ENCODE measurements around the gene PROKR1. TPM values are rescaled to one million over a fixed set of nuclear protein-coding genes. Genes with fewer than 3 reads are reported as not detected.
"Not testable (repeated sequence)": the region's sequence is repeated elsewhere in the genome, so short reads cannot be mapped to it uniquely, and the experiment has no call there.

The PROKR1 gene
- not detected for total RNA-seq

DNA sequence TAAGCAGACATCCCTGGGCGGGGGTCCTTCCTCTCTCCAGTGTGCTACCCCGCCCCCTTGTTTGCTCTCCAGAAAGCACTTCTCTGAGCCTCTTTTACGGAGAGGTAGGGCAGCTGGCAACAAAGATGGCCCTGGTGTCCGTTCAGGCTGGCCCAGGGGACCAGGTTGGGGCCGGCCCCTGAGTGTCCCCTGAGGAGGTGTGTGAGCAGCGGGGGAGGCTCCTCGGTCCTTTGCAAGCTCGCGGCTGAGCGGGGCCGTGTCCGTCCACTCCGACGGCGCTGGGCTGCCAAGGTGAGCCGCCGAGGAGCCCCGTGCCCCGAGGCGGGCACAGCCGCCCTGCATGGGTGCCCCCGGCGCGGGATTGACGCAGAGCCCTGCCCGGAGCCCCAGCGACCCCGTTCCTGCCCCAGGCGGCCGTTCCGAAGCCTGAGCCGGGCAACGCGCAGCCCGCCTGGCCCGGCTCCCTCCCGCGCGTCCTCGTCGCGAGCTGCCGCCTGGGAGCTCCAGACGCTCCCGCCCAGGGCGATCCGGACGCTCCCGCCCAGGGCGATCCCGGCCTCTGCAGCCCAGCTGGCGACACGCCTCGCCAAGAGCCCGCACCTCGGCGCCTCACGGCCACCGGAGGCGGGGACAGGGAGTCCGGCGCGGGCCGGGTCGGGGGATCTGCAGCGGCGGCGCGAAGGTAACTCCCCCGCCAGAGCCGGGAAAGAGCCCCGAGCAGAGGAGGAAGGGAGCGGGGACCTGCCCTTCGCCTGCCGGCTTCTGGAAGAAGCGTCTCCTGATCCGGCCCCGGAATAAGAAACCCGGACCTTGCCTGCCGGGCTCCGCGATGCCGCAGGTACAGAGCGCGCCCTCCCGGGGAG, at the start of gene PROKR1:
Gene PROKR1 (plus strand): TSS at position 569 of the 863 bp plus-strand sequence. CDS start 2,243 bp downstream, outside the sequence.
- no peaks in the 10 kb centered on the region for H3K36me3 ChIP-seq
- H3K4me3 ChIP-seq, result peak within 1 kb of the TSS; percentile 14 to 52 (median 45)
- peaks cover 0 to 9% of the 10 kb centered on the region in 2 donors for H3K27me3 ChIP-seq
- H3K4me1 ChIP-seq, result peaks cover 0 to 11% (median 4%) of the 10 kb centered on the region in 4 donors
- no peaks in the 10 kb centered on the region for H3K9me3 ChIP-seq
- TF ChIP-seq, protein P1, sequence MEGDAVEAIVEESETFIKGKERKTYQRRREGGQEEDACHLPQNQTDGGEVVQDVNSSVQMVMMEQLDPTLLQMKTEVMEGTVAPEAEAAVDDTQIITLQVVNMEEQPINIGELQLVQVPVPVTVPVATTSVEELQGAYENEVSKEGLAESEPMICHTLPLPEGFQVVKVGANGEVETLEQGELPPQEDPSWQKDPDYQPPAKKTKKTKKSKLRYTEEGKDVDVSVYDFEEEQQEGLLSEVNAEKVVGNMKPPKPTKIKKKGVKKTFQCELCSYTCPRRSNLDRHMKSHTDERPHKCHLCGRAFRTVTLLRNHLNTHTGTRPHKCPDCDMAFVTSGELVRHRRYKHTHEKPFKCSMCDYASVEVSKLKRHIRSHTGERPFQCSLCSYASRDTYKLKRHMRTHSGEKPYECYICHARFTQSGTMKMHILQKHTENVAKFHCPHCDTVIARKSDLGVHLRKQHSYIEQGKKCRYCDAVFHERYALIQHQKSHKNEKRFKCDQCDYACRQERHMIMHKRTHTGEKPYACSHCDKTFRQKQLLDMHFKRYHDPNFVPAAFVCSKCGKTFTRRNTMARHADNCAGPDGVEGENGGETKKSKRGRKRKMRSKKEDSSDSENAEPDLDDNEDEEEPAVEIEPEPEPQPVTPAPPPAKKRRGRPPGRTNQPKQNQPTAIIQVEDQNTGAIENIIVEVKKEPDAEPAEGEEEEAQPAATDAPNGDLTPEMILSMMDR (IDR thresholded peaks at IDR 0.05), result no peak
- no peak for TF ChIP-seq POLR2A (IDR thresholded peaks at IDR 0.05)
- peak in 2 of 3 donors; percentile 45 to 56 for DNase-seq
- H3K27ac ChIP-seq, result no peak within 1 kb of the TSS

DNA sequence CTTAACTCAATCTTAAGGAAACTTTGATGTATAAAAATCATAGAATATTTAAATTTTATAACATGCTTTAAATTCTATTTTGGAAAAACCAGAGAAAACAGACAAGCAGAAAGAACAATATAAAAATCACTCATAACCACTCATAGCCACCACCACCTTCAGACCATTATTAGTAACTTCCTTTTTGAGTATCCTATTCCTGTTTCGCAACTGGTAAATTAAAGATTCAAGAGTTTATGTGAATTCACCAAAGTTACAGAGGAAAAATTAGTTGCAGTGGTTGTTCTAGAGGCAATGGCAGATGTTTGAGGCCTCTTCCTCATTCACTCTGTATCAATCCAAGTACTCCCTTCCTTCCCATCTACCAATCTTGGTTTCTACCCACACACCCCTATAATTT, 49.3 kb upstream of the PROKR1 start:
- no peak for TF ChIP-seq POLR2A (IDR thresholded peaks at IDR 0.05)
- Histone ChIP-seq H3K4me1 (no peaks in the 10 kb centered on the region), H3K9me3 (no peaks in the 10 kb centered on the region), H3K4me3 (no peak overlapping the region), H3K27ac (no peak overlapping the region), H3K27me3 (no peaks in the 10 kb centered on the region), H3K36me3 (no peaks in the 10 kb centered on the region)
- no peak for DNase-seq

DNA sequence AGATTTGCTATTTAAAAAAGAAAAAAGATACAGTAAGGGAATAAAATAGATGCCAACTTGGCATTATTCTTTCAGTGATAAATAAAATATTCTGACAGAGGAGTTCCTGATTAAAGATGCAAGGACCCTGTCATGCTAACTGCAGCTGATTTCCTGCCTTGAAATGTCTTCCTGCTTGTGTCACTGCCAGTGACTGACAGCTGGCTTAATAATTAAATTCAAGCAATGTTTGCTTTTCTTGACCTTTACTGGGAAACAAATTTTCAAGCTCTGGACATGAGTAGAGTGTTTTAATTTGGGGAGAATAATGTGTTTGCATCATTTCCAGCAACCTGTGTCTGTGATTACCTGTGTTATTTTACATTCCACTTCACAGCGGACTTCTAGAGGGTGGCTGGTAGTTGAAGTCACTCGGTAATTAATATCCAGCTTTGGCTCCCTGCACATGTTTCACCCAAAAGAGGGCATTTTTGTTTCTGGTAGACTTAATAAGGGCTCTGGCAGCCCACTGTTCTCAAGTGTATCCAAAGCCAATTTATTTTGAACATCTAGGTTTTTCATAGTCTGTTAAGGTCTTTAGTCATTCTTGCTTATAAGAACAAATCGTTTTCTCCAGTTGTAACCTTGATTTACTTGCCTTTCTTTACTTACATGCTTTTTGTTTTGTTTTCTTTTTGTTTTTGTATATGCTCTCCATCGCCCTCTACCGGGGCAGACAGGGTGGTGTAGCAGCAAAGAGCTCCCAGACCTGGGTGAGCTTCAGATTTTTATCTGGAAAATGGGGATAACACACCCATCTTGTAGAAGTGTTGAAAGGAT, 48.5 kb upstream of the PROKR1 start:
- Histone ChIP-seq H3K27me3 (no peaks in the 10 kb centered on the region), H3K9me3 (no peaks in the 10 kb centered on the region), H3K4me1 (no peaks in the 10 kb centered on the region), H3K27ac (no peak overlapping the region), H3K36me3 (no peaks in the 10 kb centered on the region), H3K4me3 (no peak overlapping the region)
- peak in 2 of 3 donors; percentile 42 to 67 for DNase-seq
- TF ChIP-seq POLR2A (IDR thresholded peaks at IDR 0.05), result no peak
- TF ChIP-seq, protein P1 (IDR thresholded peaks at IDR 0.05), result peak; percentile 42 to 70 (median 61)

DNA sequence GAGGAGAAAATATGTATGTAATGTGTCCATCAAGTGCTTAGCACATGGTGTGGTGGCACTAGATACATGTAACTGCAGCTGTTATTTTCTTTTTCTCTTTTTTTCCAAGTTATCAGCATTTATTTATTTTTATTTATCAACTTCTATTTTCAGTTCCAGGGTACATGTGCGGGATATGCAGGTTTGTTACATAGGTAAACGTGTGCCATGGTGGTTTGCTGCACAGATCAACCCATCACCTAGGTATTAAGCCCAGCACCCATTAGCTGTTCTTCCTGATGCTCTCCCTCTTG, 47.9 kb upstream of the PROKR1 start:
- not testable (repeated sequence) for H3K4me1 ChIP-seq, H3K27ac ChIP-seq, DNase-seq, H3K27me3 ChIP-seq, H3K4me3 ChIP-seq, H3K9me3 ChIP-seq, H3K36me3 ChIP-seq

DNA sequence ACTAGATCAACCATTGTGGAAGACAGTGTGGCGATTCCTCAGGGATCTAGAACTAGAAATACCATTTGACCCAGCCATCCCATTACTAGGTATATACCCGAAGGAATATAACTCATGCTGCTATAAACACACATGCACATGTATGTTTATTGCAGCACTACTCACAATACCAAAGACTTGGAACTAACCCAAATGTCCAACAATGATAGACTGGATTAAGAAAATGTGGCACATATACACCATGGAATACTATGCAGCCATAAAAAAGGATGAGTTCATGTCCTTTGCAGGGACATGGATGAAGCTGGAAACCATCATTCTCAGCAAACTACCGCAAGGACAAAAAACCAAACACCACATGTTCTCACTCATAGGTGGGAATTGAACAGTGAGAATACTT, 42.9 kb upstream of the PROKR1 start:
- H3K27ac ChIP-seq, H3K4me3 ChIP-seq, H3K36me3 ChIP-seq, H3K9me3 ChIP-seq, H3K4me1 ChIP-seq, H3K27me3 ChIP-seq, DNase-seq: not testable (repeated sequence)

DNA sequence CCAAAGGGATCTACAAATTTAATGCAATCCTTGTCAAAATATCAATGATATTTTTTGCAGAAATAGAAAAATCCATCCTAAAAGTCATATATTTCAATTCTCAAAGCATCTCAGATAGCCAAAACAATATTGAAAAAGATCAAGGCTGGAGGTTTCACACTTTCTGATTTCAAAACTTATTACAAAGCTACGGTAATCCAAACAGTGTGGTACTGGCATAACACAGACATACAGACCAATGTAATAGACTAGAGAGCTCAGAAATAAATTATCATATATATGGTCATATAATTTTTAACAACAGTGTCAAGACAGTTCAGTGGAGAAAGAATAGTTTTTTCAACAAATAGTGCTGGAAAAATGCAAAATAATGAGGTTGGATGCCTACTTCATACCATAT, 40.3 kb upstream of the PROKR1 start:
- H3K9me3 ChIP-seq, result peaks cover 0 to 9% (median 0%) of the 10 kb centered on the region in 4 donors

More for the DNA sequence above, 40.3 kb upstream of the PROKR1 start:
- Histone ChIP-seq H3K27ac (no peak overlapping the region), H3K27me3 (no peaks in the 10 kb centered on the region), H3K36me3 (no peaks in the 10 kb centered on the region), H3K4me1 (no peaks in the 10 kb centered on the region), H3K4me3 (no peak overlapping the region)
- TF ChIP-seq POLR2A (IDR thresholded peaks at IDR 0.05), result no peak
- TF ChIP-seq, protein P1 (IDR thresholded peaks at IDR 0.05), result no peak
- DNase-seq, result no peak
